IgD-negative memory B cell (primary cell): Measurements from ENCODE around the gene EXOSC10. TPM values are rescaled to one million over a fixed set of nuclear protein-coding genes. Genes with fewer than 3 reads are reported as not detected.
"Not testable (repeated sequence)": the region's sequence is repeated elsewhere in the genome, so short reads cannot be mapped to it uniquely, and the experiment has no call there.

Experiments
- H3K27ac Mint-ChIP-seq, 3 donors: one replicate each; pipeline ENCODE4 v1.8.0; 2020 to 2022; ENCODE audit warnings: mild to moderate bottlenecking in 3 of 3, mixed read lengths in 3 of 3, moderate library complexity in 1 of 3
- H3K27me3 Mint-ChIP-seq: one replicate; pipeline ENCODE4 v1.8.0; 2021; ENCODE audit warnings: mixed read lengths
- H3K36me3 Mint-ChIP-seq: one replicate; pipeline ENCODE4 v1.8.0; 2020; ENCODE audit warnings: mild to moderate bottlenecking, mixed read lengths
- H3K4me1 Mint-ChIP-seq, 3 donors: one replicate each; pipeline ENCODE4 v1.8.0; 2020 to 2022; ENCODE audit warnings: mixed read lengths in 3 of 3, mild to moderate bottlenecking in 1 of 3
- H3K4me3 Mint-ChIP-seq, 4 donors: one replicate each; pipeline ENCODE4 v1.8.0; 2020 to 2022; ENCODE audit warnings: mild to moderate bottlenecking in 4 of 4, mixed read lengths in 4 of 4, moderate library complexity in 3 of 4
- H3K9me3 Mint-ChIP-seq, 3 donors: one replicate each; pipeline ENCODE4 v1.8.0; 2020 to 2021; ENCODE audit warnings: mixed read lengths in 3 of 3, mild to moderate bottlenecking in 1 of 3
- polyA plus RNA-seq: library from polyadenylated mRNA; unstranded; fragments of 300-500 nt; fragmentation: Illumina TruSeq; gene quantifications from one replicate; pipeline ENCODE4 v1.2.3, GENCODE V29; 2021

Gene EXOSC10
- polyA plus RNA-seq, 1 donor from 2014 or later = 42.2 TPM

DNA sequence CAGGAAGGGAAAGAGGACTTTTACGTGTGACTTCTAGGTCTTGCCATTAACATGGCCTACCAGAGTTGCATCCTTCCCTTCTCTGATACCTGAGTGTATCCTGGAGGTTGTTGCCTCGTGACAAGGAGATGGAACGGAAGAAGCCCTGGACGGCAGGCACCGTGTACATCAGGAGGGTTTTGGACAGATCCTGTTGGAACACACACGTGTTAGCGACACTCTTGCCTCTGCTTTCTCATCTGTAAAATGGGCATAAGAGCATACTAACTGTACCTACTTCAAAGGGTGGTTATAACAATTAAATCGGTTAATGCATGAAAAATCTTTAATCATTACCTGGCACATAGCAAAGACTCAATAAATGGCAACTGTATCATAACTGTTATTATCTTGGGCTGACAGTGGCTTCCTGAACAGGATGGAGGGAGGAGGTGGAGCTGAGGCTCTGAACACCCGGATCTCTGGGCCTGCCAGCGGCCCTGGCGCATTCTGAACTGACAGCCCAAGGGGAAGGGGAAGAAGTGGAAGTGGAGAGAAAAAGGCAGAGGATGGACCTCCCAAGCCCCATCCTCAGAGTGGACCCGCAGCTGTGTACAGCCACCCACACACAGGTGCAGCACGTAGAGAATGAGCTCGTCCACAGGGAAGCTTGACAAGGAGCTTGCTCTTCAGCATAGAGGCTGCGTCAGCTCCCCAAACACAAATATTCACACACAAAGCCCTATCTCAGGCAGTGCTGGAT lies 30.2 kb upstream of the EXOSC10 start:
- H3K9me3 Mint-ChIP-seq = no peaks in the 10 kb centered on the region
- no peak overlapping the region for H3K27ac Mint-ChIP-seq
- H3K36me3 Mint-ChIP-seq = peaks cover 20% of the 10 kb centered on the region
- H3K27me3 Mint-ChIP-seq = no peaks in the 10 kb centered on the region
- no peaks in the 10 kb centered on the region for H3K4me1 Mint-ChIP-seq
- H3K4me3 Mint-ChIP-seq = no peak overlapping the region

DNA sequence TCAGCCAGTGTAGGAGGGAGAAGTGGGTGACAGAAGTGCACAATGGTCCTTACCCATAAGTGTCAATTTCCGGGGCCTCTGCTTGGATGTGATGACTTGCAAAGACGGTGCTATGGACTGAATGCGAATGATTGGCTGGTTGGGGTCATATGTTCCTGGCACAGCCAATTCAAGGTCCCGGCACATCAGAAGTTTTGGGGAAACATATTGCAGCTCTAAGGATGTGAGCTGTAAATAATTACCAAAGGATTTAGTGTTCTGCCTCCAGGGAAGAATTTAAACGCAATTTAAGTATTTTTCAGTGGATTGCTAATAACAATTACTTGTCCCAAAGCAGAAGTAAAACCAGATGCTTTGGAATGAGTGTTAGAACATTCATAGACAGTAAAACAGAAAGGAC lies 26.9 kb upstream of the EXOSC10 start:
- H3K4me1 Mint-ChIP-seq = no peaks in the 10 kb centered on the region
- no peak overlapping the region for H3K4me3 Mint-ChIP-seq
- H3K36me3 Mint-ChIP-seq = peaks cover 18% of the 10 kb centered on the region
- peak overlapping the region in 1 of 3 donors; percentile 8 for H3K27ac Mint-ChIP-seq
- H3K9me3 Mint-ChIP-seq = no peaks in the 10 kb centered on the region
- H3K27me3 Mint-ChIP-seq = no peaks in the 10 kb centered on the region

- Mint-ChIP-seq H3K4me3 (no peak overlapping the region), H3K4me1 (no peaks in the 10 kb centered on the region), H3K36me3 (peaks cover 16% of the 10 kb centered on the region), H3K27me3 (no peaks in the 10 kb centered on the region), H3K9me3 (no peaks in the 10 kb centered on the region), H3K27ac (peak overlapping the region in 1 of 3 donors; percentile 8)
Observed at GRCh38 chr1:11125931-11126330, 26.3 kb upstream of the EXOSC10 start.

GRCh38 chr1:11124965-11125364 lies 25.3 kb upstream of the EXOSC10 start:
- H3K4me3 Mint-ChIP-seq = no peak overlapping the region
- no peak overlapping the region for H3K27ac Mint-ChIP-seq
- no peaks in the 10 kb centered on the region for H3K4me1 Mint-ChIP-seq
- peaks cover 16% of the 10 kb centered on the region for H3K36me3 Mint-ChIP-seq
- H3K9me3 Mint-ChIP-seq = no peaks in the 10 kb centered on the region
- H3K27me3 Mint-ChIP-seq = no peaks in the 10 kb centered on the region

DNA sequence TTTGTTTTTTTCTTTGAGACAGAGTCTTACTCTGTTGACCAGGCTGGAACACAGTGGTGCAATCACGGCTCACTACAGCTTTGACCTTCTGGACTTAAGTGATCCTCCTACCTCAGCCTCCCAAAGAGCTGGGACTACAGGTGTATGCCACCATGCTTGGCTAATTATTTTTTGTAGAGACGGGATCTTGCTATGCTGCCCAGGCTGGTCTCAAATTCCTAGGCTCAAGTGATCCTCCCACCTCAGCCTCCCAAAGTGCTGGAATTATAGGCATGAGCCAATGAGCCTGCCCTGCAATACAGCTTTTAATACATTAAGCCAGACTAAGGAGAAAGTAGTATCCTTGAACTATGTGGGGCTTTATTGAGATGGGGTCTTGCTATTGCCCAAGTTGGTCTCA lies 16.6 kb upstream of the EXOSC10 start:
- Mint-ChIP-seq H3K27me3 (no peaks in the 10 kb centered on the region), H3K36me3 (peaks cover 7% of the 10 kb centered on the region), H3K9me3 (no peaks in the 10 kb centered on the region), H3K27ac (no peak overlapping the region), H3K4me1 (no peaks in the 10 kb centered on the region), H3K4me3 (no peak overlapping the region)

DNA sequence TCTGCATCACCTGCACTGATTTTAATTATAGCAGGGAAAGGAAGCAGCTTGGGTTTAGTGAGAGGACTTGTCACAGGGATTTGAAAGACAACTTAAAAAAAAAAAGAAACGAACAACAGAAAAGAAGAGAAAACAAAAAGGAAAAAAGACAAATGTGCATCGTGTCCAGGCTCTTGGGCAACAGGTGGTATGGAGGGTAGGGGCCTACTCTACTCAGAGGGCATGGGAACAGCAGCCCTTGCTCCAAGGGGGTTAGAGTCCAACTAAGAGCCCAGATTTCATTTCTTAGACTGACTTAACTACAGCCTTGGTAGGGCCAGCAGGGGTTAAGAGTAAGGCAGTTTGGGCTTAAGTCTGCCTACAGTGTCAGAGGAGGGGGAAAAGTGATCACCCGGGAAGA lies 15.3 kb upstream of the EXOSC10 start:
- Mint-ChIP-seq H3K36me3 (peaks cover 7% of the 10 kb centered on the region), H3K4me1 (no peaks in the 10 kb centered on the region), H3K27me3 (no peaks in the 10 kb centered on the region), H3K4me3 (no peak overlapping the region), H3K9me3 (no peaks in the 10 kb centered on the region), H3K27ac (no peak overlapping the region)

- Mint-ChIP-seq H3K27me3 (no peaks in the 10 kb centered on the region), H3K4me1 (no peaks in the 10 kb centered on the region), H3K36me3 (peaks cover 4% of the 10 kb centered on the region), H3K4me3 (no peak overlapping the region), H3K27ac (peak overlapping the region in 1 of 3 donors; percentile 53), H3K9me3 (no peaks in the 10 kb centered on the region)
Observed at GRCh38 chr1:11109047-11109760, 9.5 kb upstream of the EXOSC10 start.

DNA sequence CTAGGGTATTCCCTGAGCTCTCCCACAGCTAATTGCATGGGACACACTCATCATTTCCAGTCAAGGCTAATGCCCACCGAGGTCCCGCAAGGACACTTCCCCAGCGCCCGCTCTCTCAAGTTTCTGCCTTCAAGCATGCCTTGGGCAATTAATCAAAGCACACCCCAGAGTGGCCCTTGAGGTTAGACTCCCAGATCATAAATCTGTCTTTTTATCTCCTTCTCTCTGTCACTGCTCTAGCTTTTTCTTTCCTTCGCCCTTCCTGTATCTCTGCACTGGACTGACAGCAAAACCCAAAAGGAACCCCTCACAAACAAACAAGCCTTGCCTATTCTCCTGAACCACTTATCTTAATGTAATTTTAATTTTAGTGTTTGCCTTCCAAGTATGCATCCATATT lies 7.9 kb upstream of the EXOSC10 start:
- H3K27ac Mint-ChIP-seq = no peak overlapping the region
- H3K27me3 Mint-ChIP-seq = no peaks in the 10 kb centered on the region
- no peaks in the 10 kb centered on the region for H3K4me1 Mint-ChIP-seq
- H3K36me3 Mint-ChIP-seq = peaks cover 4% of the 10 kb centered on the region
- no peaks in the 10 kb centered on the region for H3K9me3 Mint-ChIP-seq
- no peak overlapping the region for H3K4me3 Mint-ChIP-seq

DNA sequence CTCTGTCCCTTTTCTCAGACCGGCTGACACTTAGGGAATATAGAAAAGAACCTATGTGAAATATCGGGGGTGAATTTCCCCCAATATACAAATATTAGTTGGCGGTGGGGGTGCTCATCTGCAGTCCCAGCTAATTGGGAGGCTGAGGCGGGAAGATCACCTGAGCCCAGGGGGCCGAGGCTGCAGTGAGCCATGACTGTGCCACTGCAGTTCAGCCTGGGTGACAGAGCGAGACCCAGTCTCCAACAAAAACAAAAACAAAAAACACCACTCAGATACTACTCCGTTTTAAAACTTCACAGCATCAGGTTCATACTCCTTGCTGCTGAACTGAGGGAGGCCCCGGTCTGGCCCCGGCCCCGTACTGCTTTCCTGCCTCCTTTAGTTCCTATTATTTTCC lies 5.9 kb upstream of the EXOSC10 start:
- peak overlapping the region in 1 of 4 donors; percentile 45 for H3K4me3 Mint-ChIP-seq
- H3K4me1 Mint-ChIP-seq = peaks cover 0 to 2% (median 0%) of the 10 kb centered on the region in 3 donors
- H3K27me3 Mint-ChIP-seq = no peaks in the 10 kb centered on the region
- H3K36me3 Mint-ChIP-seq = peaks cover 4% of the 10 kb centered on the region
- H3K9me3 Mint-ChIP-seq = no peaks in the 10 kb centered on the region
- peak overlapping the region in 1 of 3 donors; percentile 24 for H3K27ac Mint-ChIP-seq

DNA sequence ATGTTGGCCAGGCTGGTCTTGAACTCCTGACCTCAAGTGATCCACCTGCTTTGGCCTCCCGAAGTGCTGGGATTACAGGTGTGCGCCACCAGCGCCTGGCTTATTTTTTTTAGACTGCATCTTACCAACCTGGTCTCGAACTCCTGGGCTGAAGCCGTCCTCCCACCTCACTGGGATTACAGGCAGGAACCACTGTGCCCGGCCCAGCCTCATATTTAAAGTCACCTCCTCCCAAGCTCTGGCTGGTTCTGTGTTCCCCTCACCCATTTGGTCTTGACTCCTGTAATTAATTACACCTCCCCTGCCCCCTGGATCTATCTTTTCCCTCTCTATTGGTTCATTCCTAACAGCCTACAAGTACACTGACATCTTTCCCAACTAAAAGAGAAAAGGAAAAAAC lies 1.7 kb upstream of the EXOSC10 start:
- Mint-ChIP-seq H3K27me3 (no peaks in the 10 kb centered on the region), H3K4me1 (peaks cover 7 to 10% (median 8%) of the 10 kb centered on the region in 3 donors), H3K27ac (peak overlapping the region; percentile 5 to 71 (median 44)), H3K36me3 (peaks cover 2% of the 10 kb centered on the region), H3K9me3 (no peaks in the 10 kb centered on the region), H3K4me3 (peak overlapping the region in 3 of 4 donors; percentile 61 to 86 (median 69))

- not testable (repeated sequence) for H3K36me3 Mint-ChIP-seq, H3K9me3 Mint-ChIP-seq, H3K27me3 Mint-ChIP-seq, H3K27ac Mint-ChIP-seq, H3K4me3 Mint-ChIP-seq
- peaks cover 7 to 10% (median 8%) of the 10 kb centered on the region in 3 donors for H3K4me1 Mint-ChIP-seq
Observed at GRCh38 chr1:11100806-11101205, 1.1 kb upstream of the EXOSC10 start.

DNA sequence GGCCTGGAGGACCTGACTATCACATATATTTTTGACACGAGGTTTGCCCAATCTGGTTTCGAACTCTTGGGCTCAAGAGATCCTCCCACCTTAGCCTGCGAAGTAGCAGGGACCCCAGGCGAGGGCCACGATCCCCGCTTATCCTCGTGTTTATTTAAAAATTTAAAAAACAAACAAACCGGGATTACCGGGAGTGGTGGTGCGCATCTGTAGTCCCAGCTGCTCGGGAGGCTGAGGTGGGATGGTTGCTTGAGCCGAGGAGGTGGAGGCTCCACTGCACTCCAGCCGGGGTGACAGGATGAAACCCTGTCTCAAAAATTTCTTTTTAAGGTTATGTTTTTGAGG lies 452 bp upstream of the EXOSC10 start:
- no peaks in the 10 kb centered on the region for H3K27me3 Mint-ChIP-seq
- peaks cover 7 to 10% (median 8%) of the 10 kb centered on the region in 3 donors for H3K4me1 Mint-ChIP-seq
- peak overlapping the region; percentile 88 to 96 (median 94) for H3K27ac Mint-ChIP-seq
- H3K4me3 Mint-ChIP-seq = peak overlapping the region; percentile 93 to 98 (median 95)
- peaks cover 2% of the 10 kb centered on the region for H3K36me3 Mint-ChIP-seq
- H3K9me3 Mint-ChIP-seq = no peaks in the 10 kb centered on the region

DNA sequence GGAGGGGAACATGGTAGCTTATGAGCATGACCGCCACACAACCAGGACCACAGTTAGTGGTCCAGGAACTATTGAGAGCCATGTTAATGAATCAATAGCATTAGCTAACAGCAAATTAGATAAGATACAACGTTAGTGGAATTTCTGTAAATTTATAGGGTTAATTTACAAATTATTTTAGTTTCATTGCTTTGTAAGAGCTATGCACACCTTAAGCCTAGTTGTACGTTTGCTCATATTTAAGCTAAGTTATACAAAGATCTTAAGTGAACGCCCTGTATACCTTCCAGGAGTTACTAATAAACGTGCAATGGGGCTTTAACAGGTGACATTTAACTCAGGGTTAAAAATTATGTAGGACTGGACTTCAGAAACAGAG lies 749 bp downstream of the EXOSC10 start:
- H3K36me3 Mint-ChIP-seq = no peaks in the 10 kb centered on the region
- peaks cover 7 to 10% (median 8%) of the 10 kb centered on the region in 3 donors for H3K4me1 Mint-ChIP-seq
- peak overlapping the region; percentile 93 to 98 (median 95) for H3K4me3 Mint-ChIP-seq
- peak overlapping the region; percentile 57 to 88 (median 82) for H3K27ac Mint-ChIP-seq
- H3K9me3 Mint-ChIP-seq = no peaks in the 10 kb centered on the region
- H3K27me3 Mint-ChIP-seq = no peaks in the 10 kb centered on the region

DNA sequence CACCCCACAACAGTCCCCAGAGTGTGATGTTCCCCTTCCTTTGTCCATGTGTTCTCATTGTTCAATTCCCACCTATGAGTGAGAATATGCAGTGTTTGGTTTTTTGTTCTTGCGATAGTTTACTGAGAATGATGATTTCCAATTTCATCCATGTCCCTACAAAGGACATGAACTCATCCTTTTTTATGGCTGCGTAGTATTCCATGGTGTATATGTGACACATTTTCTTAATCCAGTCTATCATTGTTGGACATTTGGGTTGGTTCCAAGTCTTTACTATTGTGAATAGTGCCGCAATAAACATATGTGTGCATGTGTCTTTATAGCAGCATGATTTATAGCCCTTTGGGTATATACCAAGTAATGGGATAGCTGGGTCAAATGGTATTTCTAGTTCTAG lies 15.9 kb downstream of the EXOSC10 start:
- H3K9me3 Mint-ChIP-seq, H3K4me3 Mint-ChIP-seq, H3K27ac Mint-ChIP-seq, H3K27me3 Mint-ChIP-seq, H3K4me1 Mint-ChIP-seq: not testable (repeated sequence)
- peaks cover 11% of the 10 kb centered on the region for H3K36me3 Mint-ChIP-seq

DNA sequence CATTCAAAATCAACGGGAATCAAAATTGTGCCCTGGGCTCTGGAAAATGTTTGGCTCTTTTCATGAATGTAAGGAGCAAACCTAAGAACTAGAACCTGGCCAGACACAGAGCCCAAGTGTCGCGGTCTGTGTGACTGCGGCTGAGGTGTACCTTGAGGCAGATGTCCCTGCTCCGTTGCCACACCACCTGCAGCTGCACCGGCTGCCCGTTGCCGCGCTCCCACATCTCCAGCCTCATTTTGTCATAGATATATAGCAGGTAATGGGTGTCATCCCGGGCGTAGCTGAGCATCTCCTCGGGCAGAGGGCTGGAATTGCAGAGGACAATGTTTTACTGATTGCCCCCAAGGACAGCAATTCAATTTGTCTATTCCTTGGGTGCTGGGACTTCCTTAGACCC lies 18.7 kb downstream of the EXOSC10 start:
- Mint-ChIP-seq H3K36me3 (peaks cover 8% of the 10 kb centered on the region), H3K9me3 (no peaks in the 10 kb centered on the region), H3K27me3 (no peaks in the 10 kb centered on the region), H3K27ac (no peak overlapping the region), H3K4me1 (peaks cover 0 to 3% (median 0%) of the 10 kb centered on the region in 3 donors), H3K4me3 (no peak overlapping the region)

GRCh38 chr1:11078631-11079030 lies 21.0 kb downstream of the EXOSC10 start:
- H3K4me3 Mint-ChIP-seq = no peak overlapping the region
- no peaks in the 10 kb centered on the region for H3K9me3 Mint-ChIP-seq
- H3K27me3 Mint-ChIP-seq = no peaks in the 10 kb centered on the region
- peaks cover 8% of the 10 kb centered on the region for H3K36me3 Mint-ChIP-seq
- H3K27ac Mint-ChIP-seq = no peak overlapping the region
- peaks cover 0 to 3% (median 0%) of the 10 kb centered on the region in 3 donors for H3K4me1 Mint-ChIP-seq
